HG02763 (cell line): ENCODE data around the gene TMED1.

ENCODE experiments used
- ATAC-seq: cut with Tn5 transposase; IDR thresholded peaks from one replicate; pipeline ENCODE4 v1.9.1; 2021; ENCODE audit warnings: mild to moderate bottlenecking, moderate library complexity; ENCODE audit not compliant: unreplicated experiment

Gene TMED1

DNA sequence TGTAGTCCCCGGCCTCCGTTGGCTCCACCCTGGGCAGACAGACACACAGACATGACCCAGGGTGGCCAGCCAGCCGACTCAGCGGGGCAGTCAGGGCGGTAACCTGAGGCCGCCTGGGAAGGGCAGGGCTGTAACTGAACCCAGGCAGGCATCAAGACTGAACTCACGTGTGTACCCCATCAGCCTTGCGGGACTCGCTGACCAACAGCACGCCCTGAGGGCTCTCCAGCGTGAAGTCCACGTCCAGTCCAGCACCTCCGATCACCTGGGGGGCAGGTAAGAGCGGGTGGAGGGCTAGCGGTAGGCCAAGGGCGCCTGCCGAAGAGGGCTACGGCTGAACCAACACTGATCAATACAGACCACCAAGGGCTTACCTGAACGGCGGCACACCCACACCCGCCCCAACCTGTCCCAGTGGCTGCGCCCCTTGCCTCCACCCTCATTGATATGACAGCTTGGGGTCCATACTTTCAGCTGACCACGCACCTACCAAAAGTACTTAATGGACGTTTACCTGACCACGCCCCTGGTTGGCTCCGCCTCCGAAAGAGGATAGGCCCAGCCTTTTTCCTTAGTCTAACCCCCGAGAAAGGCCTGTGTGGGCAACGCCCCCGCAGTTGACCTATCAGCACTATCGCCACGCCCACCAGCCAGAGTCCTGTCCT is 791 bp downstream of the TMED1 start:
- no peak for ATAC-seq

DNA sequence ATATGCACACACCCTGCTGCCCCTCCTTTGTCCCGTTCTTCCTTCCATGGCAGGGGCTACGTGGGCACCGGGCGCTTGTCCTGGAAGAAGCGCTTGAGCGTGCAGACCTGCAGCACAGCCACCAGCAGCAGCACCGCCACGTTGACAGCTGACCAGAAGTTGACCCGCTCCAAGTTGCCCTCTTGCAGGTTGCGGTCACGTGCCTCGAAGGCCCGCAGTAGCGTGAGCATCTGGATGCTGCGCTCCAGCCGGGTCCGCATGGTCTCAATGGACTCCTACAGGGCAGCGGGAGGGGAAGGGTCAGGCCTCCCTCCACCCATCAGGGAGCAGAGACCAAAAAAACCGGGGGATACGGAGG is 3.1 kb downstream of the TMED1 start:
- ATAC-seq = no peak

DNA sequence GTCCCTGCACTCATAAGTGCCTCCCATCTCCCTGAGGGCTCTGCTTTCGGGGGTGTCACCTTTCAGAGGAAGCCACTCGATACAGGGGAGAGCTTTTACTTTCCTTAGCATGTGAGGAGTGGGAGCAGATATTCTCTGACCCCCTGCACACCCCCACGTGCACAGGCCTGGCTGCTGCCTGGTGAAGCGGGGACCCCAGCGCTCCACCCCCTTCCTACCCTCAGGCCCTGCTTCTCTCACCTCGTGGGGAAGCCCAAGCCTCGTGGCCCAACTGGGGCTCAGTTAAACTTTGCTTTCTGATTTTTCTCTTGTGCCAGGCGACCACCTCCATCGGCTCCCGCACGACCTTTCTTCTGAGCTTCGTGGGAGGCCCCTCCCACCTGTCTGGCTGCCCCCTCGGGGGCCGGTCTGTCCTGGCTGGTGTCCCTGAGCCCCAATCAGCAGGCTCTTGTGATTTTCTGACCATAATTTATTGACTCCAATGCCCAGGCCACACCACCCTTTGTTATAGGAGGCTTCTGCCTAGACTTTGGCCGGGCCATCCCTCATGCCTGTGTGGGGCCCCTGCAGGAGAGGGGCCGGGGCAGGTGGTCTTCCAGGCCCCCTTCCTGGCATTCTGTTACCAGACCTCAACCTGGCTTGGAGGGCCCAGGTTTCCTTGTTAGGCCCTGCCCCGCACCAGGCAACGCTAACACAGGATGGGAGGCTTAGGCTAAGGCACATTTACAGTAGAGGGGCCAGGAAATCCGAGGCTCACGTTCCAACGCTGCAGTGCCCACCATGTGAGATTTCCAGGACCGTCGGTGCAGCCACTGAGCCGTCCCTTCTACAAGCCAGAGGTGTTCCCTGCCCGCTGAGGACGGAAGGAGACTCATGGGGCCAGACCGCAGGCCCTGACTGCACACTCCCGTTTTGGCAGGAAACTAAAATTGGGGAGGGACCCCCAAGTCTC is 3.7 kb downstream of the TMED1 start:
- ATAC-seq = no peak

- ATAC-seq = no peak
These were observed 4.9 kb downstream of the TMED1 start for GRCh38 chr19:10830931-10831779.

GRCh38 chr19:10830370-10830769 is 5.6 kb downstream of the TMED1 start:
- no peak for ATAC-seq

DNA sequence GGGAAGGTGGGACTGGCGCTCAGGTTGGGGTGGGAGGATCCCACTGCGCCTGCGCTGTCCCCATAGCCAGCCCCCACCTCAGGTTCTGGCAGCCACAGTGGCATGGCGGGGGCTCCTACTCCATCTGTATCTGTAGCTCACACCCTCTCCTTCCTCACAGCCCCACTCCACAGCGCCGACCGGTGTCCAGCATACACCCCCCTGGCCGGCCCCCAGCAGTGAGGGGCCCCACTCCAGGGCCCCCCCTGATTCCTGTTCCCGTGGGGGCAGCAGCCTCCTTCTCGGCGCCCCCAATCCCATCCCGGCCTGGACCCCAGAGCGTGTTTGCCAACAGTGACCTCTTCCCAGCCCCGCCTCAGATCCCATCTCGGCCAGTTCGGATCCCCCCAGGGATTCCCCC is 6.0 kb downstream of the TMED1 start:
- no peak for ATAC-seq

GRCh38 chr19:10828981-10829821 is 6.8 kb downstream of the TMED1 start:
- no peak for ATAC-seq

- ATAC-seq = no peak
These were observed 9.2 kb downstream of the TMED1 start for GRCh38 chr19:10826846-10827245.

- no peak for ATAC-seq
These were observed 9.8 kb downstream of the TMED1 start for GRCh38 chr19:10826231-10826630.

GRCh38 chr19:10823690-10824089 is 12.3 kb downstream of the TMED1 start:
- ATAC-seq = no peak

- no peak for ATAC-seq
These were observed 15.8 kb downstream of the TMED1 start for GRCh38 chr19:10820173-10820572.

GRCh38 chr19:10819124-10820060 is 16.6 kb downstream of the TMED1 start:
- ATAC-seq = no peak

DNA sequence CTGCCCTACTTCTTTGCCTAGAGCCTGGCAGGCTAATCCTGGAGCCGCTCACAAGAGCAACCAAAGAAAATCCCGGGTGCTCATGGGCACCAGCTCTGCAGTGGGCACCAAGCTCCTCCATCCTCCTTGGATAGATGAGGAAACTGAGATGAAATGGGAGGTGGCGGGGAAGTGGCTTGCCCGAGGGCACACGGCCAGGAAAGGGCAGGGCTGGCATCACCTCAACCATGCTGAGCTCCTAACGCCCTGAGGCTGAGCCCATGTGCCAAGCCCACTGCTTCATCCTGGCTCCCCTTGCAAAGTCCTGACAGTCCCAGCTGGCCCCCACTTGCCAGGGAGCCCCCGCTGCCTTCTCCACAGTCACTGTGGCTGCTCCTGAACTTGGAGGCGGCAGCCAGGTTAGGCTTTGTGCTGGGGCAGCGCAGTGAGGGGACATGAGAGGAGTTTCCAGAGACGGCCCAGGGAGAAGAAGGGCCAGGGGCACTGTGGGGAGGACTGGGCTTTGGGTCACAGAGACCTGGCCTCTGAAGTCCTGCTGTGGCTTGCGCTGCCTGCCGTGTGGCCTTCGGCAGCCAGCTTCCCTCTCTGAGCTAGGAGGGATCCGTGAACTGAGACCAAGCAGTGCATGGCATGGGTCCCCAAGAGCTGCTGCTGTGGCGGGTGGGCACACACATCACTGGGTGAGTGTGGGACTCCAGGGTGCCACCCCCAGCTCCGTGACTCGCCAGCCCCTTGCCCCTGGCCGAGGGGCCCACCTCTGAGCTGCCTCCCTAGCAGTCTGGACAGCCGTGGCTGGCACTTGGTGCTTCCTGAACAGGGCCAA is 17.5 kb downstream of the TMED1 start:
- ATAC-seq = no peak

- ATAC-seq = no peak
These were observed 18.5 kb downstream of the TMED1 start for GRCh38 chr19:10817291-10818038.

DNA sequence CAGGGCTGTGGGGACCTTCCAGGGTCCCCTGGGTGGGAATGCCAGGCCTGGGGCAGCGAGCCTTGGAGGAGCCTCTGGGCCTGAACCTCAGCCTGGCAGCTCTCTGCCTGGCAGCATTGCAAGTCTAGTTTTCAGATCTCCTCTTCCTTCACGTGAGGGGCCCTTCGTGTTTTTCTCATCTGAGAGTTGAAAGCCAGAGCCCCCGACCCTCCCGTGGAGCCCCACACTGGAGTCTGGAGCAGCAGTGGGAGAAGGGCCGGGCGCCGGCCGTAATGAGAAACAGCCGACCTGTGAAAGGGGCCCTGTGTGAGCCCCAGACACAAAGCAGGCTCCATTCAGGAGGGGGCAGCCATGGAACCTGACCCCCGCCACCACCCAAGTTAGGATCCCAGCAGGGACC is 19.3 kb downstream of the TMED1 start:
- no peak for ATAC-seq

GRCh38 chr19:10815969-10816644 is 19.9 kb downstream of the TMED1 start:
- ATAC-seq = no peak

DNA sequence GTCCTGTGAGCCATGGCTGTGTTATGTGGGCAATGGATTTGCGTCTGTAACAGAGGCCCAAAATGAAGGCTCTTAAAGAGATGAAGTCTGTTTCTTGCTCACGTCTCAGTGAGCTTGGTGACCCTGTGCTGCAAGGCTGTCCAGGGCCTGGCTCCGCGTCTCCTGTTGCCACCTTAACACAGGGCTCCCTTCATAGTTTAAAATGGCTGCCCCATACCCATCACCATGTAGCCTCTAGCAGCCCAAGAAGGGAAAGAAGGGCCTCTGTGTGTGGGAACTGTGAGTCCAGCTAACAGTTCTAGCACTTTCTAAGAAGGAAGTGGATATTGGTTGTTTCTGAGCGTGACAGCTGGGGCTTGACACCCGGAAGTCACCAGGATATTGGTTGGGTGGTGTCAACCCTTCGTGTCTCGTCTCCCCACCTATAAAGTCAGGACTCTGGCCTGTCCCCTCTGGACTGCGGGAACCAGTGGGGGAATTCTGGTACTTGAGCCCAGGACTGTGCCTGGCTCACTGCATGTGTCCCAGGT is 20.9 kb downstream of the TMED1 start:
- ATAC-seq = no peak
